NT2/D1 (cell line): ENCODE results near the gene ZNF682.

Experiments
- YY1 ChIP-seq: IDR thresholded peaks from 2 replicates; pipeline ENCODE4 v1.6.1; 2011; ENCODE audit not compliant: insufficient read length, insufficient read depth
- ZNF274 ChIP-seq: IDR thresholded peaks from 2 replicates; pipeline ENCODE4 v1.6.1; 2011; ENCODE audit warnings: mild to moderate bottlenecking, low read depth, low read length

DNA sequence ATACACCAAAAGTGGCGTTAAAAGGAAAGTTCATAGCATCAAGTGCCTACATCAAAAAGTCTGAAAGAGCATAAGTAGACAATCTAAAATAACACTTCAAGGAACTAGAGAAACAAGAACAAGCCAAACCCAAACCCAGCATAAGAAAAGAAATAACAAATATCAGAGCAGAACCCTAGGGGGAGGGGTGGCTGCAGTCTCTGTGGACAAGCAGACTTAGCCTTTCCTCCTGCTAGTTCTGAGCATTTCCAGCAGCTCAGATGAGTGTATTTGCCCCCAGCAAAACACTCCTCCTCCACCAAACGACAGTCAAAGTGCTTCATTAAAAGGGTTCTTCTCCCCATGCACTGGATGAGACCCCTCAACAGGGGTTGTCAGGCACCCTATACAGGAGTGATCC lies 31.4 kb upstream of the ZNF682 start:
- TF ChIP-seq YY1 (no peak), ZNF274 (no peak)
